Measurements from ENCODE around the gene LONP1. TPM values are rescaled to one million over a fixed set of nuclear protein-coding genes. Genes with fewer than 3 reads are reported as not detected.

The LONP1 gene
- polyA plus RNA-seq, 1 of the 3 experiments (the other 2 are of a cell fraction), result 111 TPM

- H3K27me3 ChIP-seq (ENCODE audit: insufficient read depth), result no peaks in the 10 kb centered on the region
- no peaks in the 10 kb centered on the region for H4K20me1 ChIP-seq (ENCODE audit: insufficient read depth)
- no peaks in the 10 kb centered on the region for H3F3A ChIP-seq (replicated peaks; ENCODE audit: insufficient read depth)
- H3K9ac ChIP-seq, result no peak overlapping the region
- no peaks in the 10 kb centered on the region for H3K9me2 ChIP-seq
- H3K9me3 ChIP-seq, result no peaks in the 10 kb centered on the region
- no peak for DNase-seq
- ChIA-PET POLR2A (no interaction called here), CTCF (interaction anchor here (0.6 to 1.5 kb wide), 3 partner anchors 28 to 789 kb away, joined by 3 to 5 read pairs (median 4); no protein-coding TSS in a partner anchor)
- H3K36me3 ChIP-seq (replicated peaks in 1 of 2; ENCODE audit: control insufficient read depth in 1 of 2, insufficient read depth in 2 of 2, low read length in 1 of 2), result peaks cover 47 to 53% of the 10 kb centered on the region in 2 experiments
- no peak overlapping the region for H3K4me3 ChIP-seq (ENCODE audit: low read depth in 2 of 2, low read length in 1 of 2)
- WGBS (ENCODE audit: low lambda C conversion rate), result 97% methylated on average over 42 of the region's 42 CpGs
- no peaks in the 10 kb centered on the region for H3K4me1 ChIP-seq (ENCODE audit: control insufficient read depth in 1 of 2, insufficient read depth in 2 of 2, low read depth in 1 of 2, low read length in 1 of 2)
- H3K79me2 ChIP-seq (ENCODE audit: insufficient read depth), result 0 out of 2 replicates have a peak, but pooled peaks cover 3% of the 10 kb centered on the region
- H3K4me2 ChIP-seq, result no peak overlapping the region
- TF ChIP-seq CTCF (IDR thresholded peaks at IDR 0.05) (no peak), NRF1 (IDR thresholded peaks at IDR 0.05; ENCODE audit: low read depth, low read length) (no peak), TCF12 (IDR thresholded peaks at IDR 0.05) (no peak), POLR2AphosphoS5 (IDR thresholded peaks at IDR 0.05; ENCODE audit: low read depth, low read length) (no peak), REST (IDR thresholded peaks at IDR 0.05; ENCODE audit: low read depth, low read length) (no peak), FOXJ3 (CRISPR knock-in tag; IDR thresholded peaks at IDR 0.05) (no peak)
- no peak overlapping the region for H3K27ac ChIP-seq (ENCODE audit: low read depth in 2 of 2, low read length in 1 of 2)
- no peak overlapping the region for H2AFZ ChIP-seq (ENCODE audit: low read depth)
These were observed 58.5 kb downstream of the LONP1 start for GRCh38 chr19:5661483-5661882.

GRCh38 chr19:5655412-5655811, 64.5 kb downstream of the LONP1 start:
- Histone ChIP-seq H3K36me3 (replicated peaks in 1 of 2; ENCODE audit: control insufficient read depth in 1 of 2, insufficient read depth in 2 of 2, low read length in 1 of 2) (peaks cover 54 to 56% of the 10 kb centered on the region in 2 experiments), H3K27ac (ENCODE audit: low read depth in 2 of 2, low read length in 1 of 2) (no peak overlapping the region), H3F3A (replicated peaks; ENCODE audit: insufficient read depth) (peaks cover 5% of the 10 kb centered on the region), H3K79me2 (ENCODE audit: insufficient read depth) (peaks cover 13% of the 10 kb centered on the region; the same call in 1 of the 2 replicates), H3K9me2 (no peaks in the 10 kb centered on the region), H3K9ac (no peak overlapping the region), H3K4me3 (ENCODE audit: low read depth in 2 of 2, low read length in 1 of 2) (no peak overlapping the region), H3K9me3 (no peaks in the 10 kb centered on the region), H3K4me2 (no peak overlapping the region), H4K20me1 (ENCODE audit: insufficient read depth) (no peaks in the 10 kb centered on the region), H2AFZ (ENCODE audit: low read depth) (no peak overlapping the region), H3K4me1 (ENCODE audit: control insufficient read depth in 1 of 2, insufficient read depth in 2 of 2, low read depth in 1 of 2, low read length in 1 of 2) (no peaks in the 10 kb centered on the region), H3K27me3 (ENCODE audit: insufficient read depth) (no peaks in the 10 kb centered on the region)
- ChIA-PET POLR2A (no interaction called here), CTCF (interaction anchor here (1.4 kb wide), 1 partner anchor 10 kb away, joined by 4 read pairs; no protein-coding TSS in a partner anchor)
- 100% methylated on average over 5 of the region's 5 CpGs for WGBS (ENCODE audit: low lambda C conversion rate)
- TF ChIP-seq USF2 (IDR thresholded peaks at IDR 0.05; ENCODE audit: borderline replicate concordance, low read depth, low read length) (no peak), USF1 (IDR thresholded peaks at IDR 0.05; ENCODE audit: borderline replicate concordance, low read depth) (no peak), SIN3A (IDR thresholded peaks at IDR 0.05; ENCODE audit: borderline replicate concordance, low read depth, low read length) (no peak), MAX (IDR thresholded peaks at IDR 0.05; ENCODE audit: low read depth) (no peak)
- no peak for DNase-seq
